HG02852 (cell line): ENCODE results near the gene MRPS35.
"Not testable (repeated sequence)": the region's sequence is repeated elsewhere in the genome, so short reads cannot be mapped to it uniquely, and the experiment has no call there.

ENCODE experiments used
- ATAC-seq: cut with Tn5 transposase; IDR thresholded peaks from one replicate; pipeline ENCODE4 v1.9.1; 2021; ENCODE audit warnings: mild to moderate bottlenecking, moderate library complexity; ENCODE audit not compliant: unreplicated experiment

MRPS35 gene

DNA sequence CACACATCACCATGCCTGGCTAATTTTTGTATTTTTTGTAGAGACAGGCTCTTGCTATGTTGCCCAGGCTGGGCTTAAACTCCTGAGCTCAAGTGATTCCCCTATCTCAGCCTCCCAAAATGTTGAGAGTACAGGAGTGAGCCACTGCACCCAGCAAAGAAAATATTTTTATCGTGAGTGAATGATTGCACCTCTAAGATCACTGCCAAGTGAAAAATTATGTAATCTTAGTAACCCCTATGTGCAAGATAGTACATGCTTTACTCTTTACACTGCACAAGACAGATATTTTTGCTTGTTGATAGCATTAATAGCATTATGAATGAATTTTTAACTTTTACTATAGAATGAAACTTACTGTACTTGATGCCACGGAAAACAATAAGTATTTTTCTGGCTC, 3.4 kb upstream of the MRPS35 start:
- ATAC-seq, result no peak

DNA sequence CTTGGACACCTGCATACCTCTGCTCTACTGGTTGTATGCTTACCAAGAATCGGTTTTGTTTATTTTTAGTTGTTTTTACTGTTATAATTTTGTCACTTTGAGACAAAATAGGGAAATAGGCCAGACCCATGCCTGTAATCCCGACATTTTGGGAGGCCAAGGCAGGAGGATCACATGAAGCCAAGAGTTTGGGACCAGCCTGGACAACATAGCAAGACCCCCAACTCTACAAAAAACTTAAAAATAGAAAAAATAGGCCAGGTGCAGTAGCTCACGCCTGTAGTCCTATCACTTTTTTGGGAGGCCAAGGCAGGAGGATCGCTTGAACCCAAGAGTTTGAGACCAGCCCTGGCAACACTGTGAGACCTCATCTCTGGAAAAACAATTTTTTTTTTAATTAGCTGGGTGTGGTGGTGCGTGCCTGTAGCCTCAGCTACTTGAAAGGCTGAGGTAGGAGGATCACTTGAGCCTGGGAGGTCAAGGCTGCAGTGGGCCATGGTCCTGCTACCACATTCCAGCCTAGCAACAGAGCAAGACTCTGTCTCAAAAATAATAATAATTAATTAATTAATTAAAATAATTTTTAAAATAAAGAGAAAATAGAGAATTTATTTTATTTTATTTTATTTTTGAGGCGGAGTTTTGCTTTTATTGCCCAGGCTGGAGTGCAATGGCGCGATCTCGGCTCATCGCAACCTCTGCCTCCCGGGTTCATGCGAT, 1.3 kb upstream of the MRPS35 start:
- no peak for ATAC-seq

- peak; percentile 37 for ATAC-seq
Measured at GRCh38 chr12:27709932-27710591, 570 bp upstream of the MRPS35 start.

DNA sequence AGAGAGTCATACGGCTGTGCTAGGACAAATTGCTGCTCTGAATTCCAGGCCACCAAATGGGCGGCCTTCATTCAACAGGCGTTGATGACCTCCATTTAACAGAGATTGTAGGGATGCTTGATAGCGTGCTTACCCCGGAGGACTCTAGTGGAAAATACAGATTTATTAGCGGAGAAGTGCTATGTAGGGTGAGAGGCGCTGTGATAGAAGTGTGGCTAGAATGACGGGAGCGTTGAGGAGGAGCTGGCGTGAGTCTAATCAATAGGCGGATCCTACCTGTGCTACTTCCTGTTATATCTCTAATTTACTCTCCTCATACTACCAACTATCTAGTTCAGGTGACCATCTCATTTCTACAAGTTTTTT, 668 bp downstream of the MRPS35 start:
- peak; percentile 9 for ATAC-seq

DNA sequence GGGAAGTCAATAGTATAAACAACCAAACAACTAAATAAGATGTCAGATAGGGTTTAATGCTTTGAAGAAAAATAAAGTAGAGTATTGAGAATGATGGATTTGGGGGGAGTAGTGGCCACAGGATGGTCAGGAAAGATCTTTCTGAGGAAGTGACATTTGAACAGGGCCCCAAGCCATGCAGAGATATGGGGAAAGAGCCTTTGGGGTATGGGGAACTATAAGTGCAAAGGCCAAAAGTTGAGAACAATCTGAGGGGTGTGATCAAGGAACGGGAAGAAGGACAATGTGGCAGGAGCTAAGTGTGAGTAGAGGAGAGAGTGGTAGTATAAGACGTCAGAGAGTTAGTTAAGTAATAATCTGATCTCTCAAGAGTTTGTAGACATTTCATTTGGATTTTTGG, 1.3 kb downstream of the MRPS35 start:
- ATAC-seq, result no peak

DNA sequence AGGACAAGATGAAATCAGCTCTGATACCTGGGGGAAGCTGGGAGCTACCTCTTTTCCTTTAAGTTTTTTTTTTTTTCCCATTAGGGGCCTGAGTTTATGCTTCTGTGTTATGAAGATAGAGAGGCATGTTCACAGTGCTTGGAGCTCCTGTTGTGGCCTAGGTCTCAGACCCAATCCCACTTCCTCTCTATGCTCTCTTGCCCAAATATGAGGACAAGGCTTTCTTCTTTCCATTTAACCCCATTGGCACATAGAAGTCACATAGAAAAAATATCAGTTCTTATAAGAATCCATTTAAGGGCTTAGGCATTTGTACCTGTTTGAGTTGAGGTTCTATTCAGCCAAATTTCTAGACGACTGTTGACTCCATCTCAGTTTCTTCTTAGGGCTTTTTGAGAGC, 12.6 kb downstream of the MRPS35 start:
- no peak for ATAC-seq

DNA sequence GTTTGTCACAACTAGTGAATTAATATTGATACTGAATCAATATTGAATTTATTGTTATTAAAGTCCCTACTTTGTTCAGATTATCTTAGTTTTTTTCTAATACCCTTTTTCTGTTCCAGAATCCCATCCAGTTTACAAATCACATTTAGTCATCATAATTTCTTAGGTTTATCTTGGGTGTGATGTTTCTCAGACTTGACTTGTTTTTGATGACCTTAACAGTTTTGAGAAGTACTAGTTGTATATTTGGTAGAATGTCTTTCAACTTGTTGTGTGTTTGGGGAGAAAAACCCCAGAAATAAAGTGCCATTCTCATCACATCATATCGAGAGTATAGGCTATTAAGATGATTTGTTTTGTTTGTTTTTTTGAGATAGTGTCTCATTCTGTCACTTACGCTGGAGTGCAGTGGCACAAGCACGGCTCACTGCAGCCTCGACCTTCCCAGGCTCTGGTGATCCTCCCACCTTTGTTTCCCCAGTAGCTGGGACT, 19.5 kb downstream of the MRPS35 start:
- ATAC-seq, result no peak

DNA sequence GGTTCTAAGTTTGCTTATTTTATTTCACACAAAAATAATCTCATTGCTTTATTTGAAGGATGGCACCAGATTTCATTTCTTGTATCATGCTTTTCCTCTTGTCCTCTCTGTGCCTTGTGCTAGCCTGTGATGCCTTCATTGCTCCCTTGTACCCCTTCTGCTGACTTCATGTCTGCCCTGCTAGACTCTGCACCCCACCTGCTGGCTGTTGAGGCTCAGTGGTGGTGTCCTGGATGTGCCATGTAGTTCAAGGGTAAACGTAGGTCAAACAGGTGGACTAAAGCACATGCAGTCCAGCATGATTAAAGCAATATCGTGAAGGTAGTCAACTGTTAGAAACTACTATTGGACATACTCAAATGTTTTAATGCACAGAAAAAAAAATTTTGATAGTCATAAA, 21.6 kb downstream of the MRPS35 start:
- no peak for ATAC-seq

DNA sequence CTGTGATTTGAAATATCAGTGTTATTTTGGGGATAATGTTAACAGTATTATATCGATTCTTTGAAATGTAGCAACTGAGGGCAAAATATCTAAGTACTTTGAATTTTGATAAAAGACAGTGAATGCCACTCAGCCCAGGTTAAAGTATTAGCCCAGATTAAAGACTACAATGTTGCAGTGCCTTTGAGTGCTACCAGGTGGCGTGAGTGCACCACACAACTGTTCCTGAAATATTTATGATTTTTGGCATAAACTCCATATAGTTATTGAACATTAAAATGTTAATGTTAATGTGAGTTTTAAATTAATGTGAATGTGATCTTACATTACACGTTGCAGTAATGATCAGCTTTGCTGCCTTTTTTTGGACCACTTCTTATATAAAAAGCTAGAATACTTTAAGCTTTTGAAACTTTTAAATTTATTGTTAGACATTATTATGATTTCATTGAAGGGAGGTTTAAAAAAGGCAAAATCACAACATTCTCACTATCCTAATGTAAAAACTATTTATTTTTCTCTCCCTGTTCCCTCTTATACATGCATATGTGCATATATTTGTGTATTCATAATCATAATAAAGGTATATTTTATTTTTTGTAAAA, 22.5 kb downstream of the MRPS35 start:
- ATAC-seq, result peak; percentile 59

DNA sequence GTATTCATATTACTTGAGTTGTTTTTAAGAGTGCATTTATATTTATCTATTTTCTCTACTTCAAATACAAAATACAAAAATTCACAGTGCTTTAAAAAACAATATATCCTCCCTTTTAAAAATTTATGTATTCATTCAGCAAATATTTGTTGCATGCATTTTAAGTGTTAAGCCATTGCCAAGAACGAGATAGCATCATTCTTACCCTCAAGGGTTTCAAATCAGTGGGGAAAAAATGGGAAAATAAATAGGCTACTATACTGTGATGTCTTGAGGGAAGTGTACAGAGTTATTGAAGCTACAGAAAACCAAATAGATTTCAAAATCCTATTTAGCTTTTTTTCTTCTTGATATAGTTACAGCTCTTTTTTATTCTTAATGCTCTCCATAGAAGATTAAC, 23.2 kb downstream of the MRPS35 start:
- no peak for ATAC-seq

GRCh38 chr12:27734321-27734720, 23.7 kb downstream of the MRPS35 start:
- ATAC-seq, result not testable (repeated sequence)

DNA sequence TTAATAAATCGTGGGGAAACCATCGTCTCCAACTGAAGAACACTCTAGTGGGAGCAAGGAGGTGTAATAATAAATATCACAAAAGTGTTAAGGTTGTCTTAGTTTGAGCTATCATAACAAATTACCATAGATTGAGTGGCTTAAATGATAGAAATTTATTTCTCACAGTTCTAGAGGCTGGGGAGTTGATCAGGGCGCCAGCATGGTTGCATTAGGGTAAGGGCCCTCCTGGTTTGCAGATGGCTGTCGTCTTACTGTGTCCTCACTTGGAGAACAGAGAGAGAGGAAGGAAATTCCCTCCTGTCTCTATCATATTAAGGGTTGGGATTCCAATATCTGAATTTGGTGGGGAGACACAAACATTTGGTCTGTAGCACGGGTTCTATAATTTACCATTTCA, 33.0 kb downstream of the MRPS35 start:
- no peak for ATAC-seq

DNA sequence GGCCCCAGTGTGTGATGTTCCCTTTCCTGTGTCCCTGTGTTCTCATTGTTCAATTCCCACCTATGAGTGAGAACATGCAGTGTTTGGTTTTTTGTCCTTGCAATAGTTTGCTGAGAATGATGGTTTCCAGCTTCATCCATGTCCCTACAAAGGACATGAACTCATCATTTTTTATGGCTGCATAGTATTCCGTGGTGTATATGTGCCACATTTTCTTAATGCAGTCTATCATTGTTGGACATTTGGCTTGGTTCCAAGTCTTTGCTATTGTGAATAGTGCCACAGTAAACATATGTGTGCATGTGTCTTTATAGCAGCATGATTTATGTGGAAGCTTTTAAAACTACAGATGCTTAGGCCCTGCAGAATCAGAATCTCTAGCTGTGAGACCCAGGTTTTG, 35.1 kb downstream of the MRPS35 start:
- ATAC-seq, result not testable (repeated sequence)

GRCh38 chr12:27747111-27747820, 36.6 kb downstream of the MRPS35 start:
- ATAC-seq, result no peak

- ATAC-seq, result no peak
Measured at GRCh38 chr12:27751386-27752047, 40.9 kb downstream of the MRPS35 start.

DNA sequence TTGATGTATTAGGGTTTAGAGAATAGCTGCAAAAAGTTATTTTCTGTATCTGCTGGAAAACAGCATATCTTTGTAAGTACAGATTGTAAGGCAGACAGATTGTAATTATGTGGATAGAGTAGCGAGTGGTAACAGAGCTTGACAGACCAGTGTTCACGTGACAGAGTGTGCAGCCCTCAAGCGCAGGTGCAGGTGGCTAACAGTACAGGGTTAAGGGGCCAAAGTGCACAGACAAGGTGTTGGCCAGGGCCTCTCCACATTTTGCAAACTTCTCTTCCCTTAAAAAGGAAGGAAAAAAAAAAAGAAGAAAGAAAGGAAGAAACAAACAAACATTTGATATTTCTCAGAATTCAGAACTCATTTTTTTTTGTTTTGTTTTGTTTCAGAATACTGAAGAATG, 44.2 kb downstream of the MRPS35 start:
- no peak for ATAC-seq

- ATAC-seq, result no peak
Measured at GRCh38 chr12:27756670-27757195, 46.1 kb downstream of the MRPS35 start.

DNA sequence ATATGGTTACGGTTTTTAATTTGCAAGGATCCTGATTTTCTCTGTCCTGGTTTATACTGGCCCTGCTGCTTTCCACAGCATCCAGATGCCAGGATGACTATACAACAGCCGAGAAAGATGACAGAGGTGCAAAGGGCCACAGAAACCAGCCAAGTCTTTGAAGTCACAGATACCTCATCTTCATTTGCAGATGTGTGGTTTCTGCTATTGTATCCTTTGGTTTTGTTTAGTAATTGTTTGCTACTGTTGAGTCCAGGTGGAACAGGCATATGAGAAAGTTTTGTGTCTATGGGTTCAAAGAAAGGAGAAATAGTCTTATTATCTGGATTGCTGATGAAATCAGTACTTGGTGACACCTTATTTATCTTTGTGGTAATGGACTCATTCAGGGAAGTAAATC, 52.1 kb downstream of the MRPS35 start:
- ATAC-seq, result no peak

DNA sequence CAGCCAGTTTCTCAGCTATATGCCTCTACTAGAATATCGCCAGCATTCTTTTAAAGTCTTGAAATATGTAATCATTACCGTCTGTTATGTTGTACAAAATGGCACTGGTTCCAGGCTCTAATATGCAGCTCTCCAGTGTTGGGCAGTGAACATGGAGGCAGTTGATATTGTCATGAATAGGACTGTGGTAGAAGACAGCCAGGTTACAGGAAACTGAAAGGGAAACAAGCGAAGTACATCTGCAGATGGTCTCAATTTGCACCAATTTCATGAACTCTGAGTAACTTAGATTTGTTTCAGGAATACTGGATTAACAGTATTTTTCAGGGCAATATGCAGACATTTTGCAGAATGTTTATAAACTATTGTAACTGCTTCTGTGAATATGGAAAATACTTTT, 56.0 kb downstream of the MRPS35 start:
- no peak for ATAC-seq

DNA sequence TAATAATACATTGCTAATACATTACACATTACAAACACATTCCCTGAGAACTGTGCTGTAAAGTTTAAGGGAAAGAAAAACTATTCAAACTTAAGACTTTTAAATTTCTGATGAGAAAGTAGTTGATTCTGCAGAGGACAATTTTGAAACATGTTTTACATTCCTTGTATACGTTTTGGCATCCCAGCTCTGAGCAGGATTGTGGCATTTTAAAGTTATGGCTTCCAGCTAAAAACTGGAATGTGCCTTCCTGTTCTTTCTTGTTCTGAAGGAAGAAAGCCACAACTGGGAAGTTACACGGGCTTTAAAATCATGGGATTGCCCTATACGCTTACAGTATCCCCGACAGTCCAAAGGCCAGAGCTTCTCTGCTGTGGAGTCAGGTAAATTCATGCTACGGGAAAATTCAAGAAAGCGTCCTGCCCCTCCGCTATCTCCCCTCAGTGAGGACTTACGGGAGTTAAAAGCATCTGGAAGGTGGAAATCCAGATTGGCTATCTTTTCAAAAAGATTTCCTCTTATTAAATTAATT, 58.6 kb downstream of the MRPS35 start:
- no peak for ATAC-seq
